KMS-11 (cell line): ENCODE measurements around the gene PGBD5.

ENCODE experiments used
- H2AFZ ChIP-seq: fragments of 200-600 bp; sonication (generic); 2 replicates; pipeline ENCODE4 v1.6.1; 2016; ENCODE audit warnings: antibody characterized with exemption, mixed run types, low read depth
- H3K27ac ChIP-seq: fragments of 200-600 bp; sonication (generic); 2 replicates; pipeline ENCODE4 v1.6.1; 2016; ENCODE audit warnings: mild to moderate bottlenecking, mixed run types
- H3K27me3 ChIP-seq: fragments of 200-600 bp; sonication (generic); 2 replicates; pipeline ENCODE4 v1.6.1; 2017; ENCODE audit warnings: mild to moderate bottlenecking, low read depth, mixed run types, moderate library complexity; ENCODE audit not compliant: insufficient read depth
- H3K36me3 ChIP-seq: fragments of 200-600 bp; sonication (generic); 2 replicates; pipeline ENCODE4 v1.6.1; 2017; ENCODE audit warnings: mild to moderate bottlenecking, mixed run types; ENCODE audit not compliant: insufficient read depth
- H3K4me1 ChIP-seq: fragments of 200-600 bp; sonication (generic); 2 replicates; pipeline ENCODE4 v1.6.1; 2016; ENCODE audit warnings: mild to moderate bottlenecking, low read depth, mixed run types; ENCODE audit not compliant: poor library complexity, severe bottlenecking
- H3K4me2 ChIP-seq: fragments of 200-600 bp; sonication (generic); 2 replicates; pipeline ENCODE4 v1.7.0; 2016; ENCODE audit warnings: mild to moderate bottlenecking, mixed run types
- H3K4me3 ChIP-seq: fragments of 200-600 bp; sonication (generic); IDR thresholded peaks from 2 replicates; pipeline ENCODE4 v1.6.1; 2017; ENCODE audit warnings: low read depth, low read length, mixed read lengths; ENCODE audit not compliant: insufficient read depth
- H3K79me2 ChIP-seq: fragments of 200-600 bp; sonication (generic); 2 replicates; pipeline ENCODE4 v1.6.1; 2016; ENCODE audit warnings: low read depth, mixed run types; ENCODE audit not compliant: insufficient read depth
- H3K9ac ChIP-seq: fragments of 200-600 bp; sonication (generic); 2 replicates; pipeline ENCODE4 v1.6.1; 2016; ENCODE audit warnings: mild to moderate bottlenecking, mixed run types
- H4K20me1 ChIP-seq: fragments of 200-600 bp; sonication (generic); 2 replicates; pipeline ENCODE4 v1.6.1; 2016; ENCODE audit warnings: mild to moderate bottlenecking, mixed run types; ENCODE audit not compliant: insufficient read depth
- CTCF ChIP-seq: fragments of 200-600 bp; sonication (generic); conservative IDR thresholded peaks from 2 replicates; pipeline ENCODE4 v1.6.1; 2017; ENCODE audit warnings: low read depth, mild to moderate bottlenecking, antibody characterized with exemption, low read length, moderate library complexity, mixed read lengths

PGBD5 gene

GRCh38 chr1:230316864-230317745, 109.0 kb downstream of the PGBD5 start:
- Histone ChIP-seq H3K27me3 (no peaks in the 10 kb centered on the region), H3K4me3 (no peak overlapping the region), H3K36me3 (no peaks in the 10 kb centered on the region), H3K4me2 (no peak overlapping the region), H2AFZ (no peak overlapping the region), H4K20me1 (no peaks in the 10 kb centered on the region), H3K27ac (no peak overlapping the region), H3K4me1 (no peaks in the 10 kb centered on the region), H3K79me2 (no peaks in the 10 kb centered on the region), H3K9ac (no peak overlapping the region)
- TF ChIP-seq CTCF: no peak

GRCh38 chr1:230315099-230315498, 111.0 kb downstream of the PGBD5 start:
- Histone ChIP-seq H3K9ac (no peak overlapping the region), H3K36me3 (no peaks in the 10 kb centered on the region), H3K4me1 (no peaks in the 10 kb centered on the region), H3K27ac (no peak overlapping the region), H3K79me2 (no peaks in the 10 kb centered on the region), H2AFZ (no peak overlapping the region), H3K27me3 (no peaks in the 10 kb centered on the region), H3K4me3 (no peak overlapping the region), H3K4me2 (no peak overlapping the region), H4K20me1 (no peaks in the 10 kb centered on the region)
- no peak for TF ChIP-seq CTCF

GRCh38 chr1:230314142-230314470, 112.0 kb downstream of the PGBD5 start:
- Histone ChIP-seq H3K4me1 (no peaks in the 10 kb centered on the region), H3K36me3 (no peaks in the 10 kb centered on the region)
- no peak for TF ChIP-seq CTCF

GRCh38 chr1:230313453-230314141, 112.5 kb downstream of the PGBD5 start:
- H3K4me3 ChIP-seq: no peak overlapping the region
- no peak overlapping the region for H3K4me2 ChIP-seq
- no peak for TF ChIP-seq CTCF
- H3K9ac ChIP-seq: no peak overlapping the region
- no peak overlapping the region for H2AFZ ChIP-seq
- no peaks in the 10 kb centered on the region for H3K79me2 ChIP-seq
- no peaks in the 10 kb centered on the region for H3K4me1 ChIP-seq
- H3K27ac ChIP-seq: no peak overlapping the region
- no peaks in the 10 kb centered on the region for H3K36me3 ChIP-seq
- H4K20me1 ChIP-seq: no peaks in the 10 kb centered on the region
- H3K27me3 ChIP-seq: no peaks in the 10 kb centered on the region

More at GRCh38 chr1:230314142-230314470, 112.0 kb downstream of the PGBD5 start:
- Histone ChIP-seq H3K4me2 (no peak overlapping the region), H3K9ac (no peak overlapping the region), H2AFZ (no peak overlapping the region), H3K79me2 (no peaks in the 10 kb centered on the region), H3K27me3 (no peaks in the 10 kb centered on the region), H3K4me3 (no peak overlapping the region), H3K27ac (no peak overlapping the region), H4K20me1 (no peaks in the 10 kb centered on the region)
